Thymus (tissue), 11 donors: ENCODE results near the gene SLC38A10. TPM values are rescaled to one million over a fixed set of nuclear protein-coding genes. Genes with fewer than 3 reads are reported as not detected.

ENCODE experiments used
- DNase-seq, 9 donors: peaks; one replicate each; pipeline ENCODE4 v3.0.0-alpha.2; 2013; ENCODE audit warnings: low spot score in 9 of 9, low read depth in 6 of 9, missing footprints in 1 of 9
- H3K27ac ChIP-seq, 2 donors: one replicate each; pipeline ENCODE4 v1.5.1; 2013; ENCODE audit warnings: control low read depth in 1 of 2, low read depth in 1 of 2, low read length in 1 of 2, mild to moderate bottlenecking in 1 of 2, moderate library complexity in 1 of 2
- H3K27me3 ChIP-seq, 2 donors: one replicate each; pipeline ENCODE4 v1.5.1; 2013; ENCODE audit warnings: low read length in 1 of 2; ENCODE audit not compliant: control insufficient read depth in 2 of 2, insufficient read depth in 1 of 2
- H3K36me3 ChIP-seq, 2 donors: one replicate each; pipeline ENCODE4 v1.5.1; 2013; ENCODE audit warnings: low read length in 1 of 2, mild to moderate bottlenecking in 1 of 2, moderate library complexity in 1 of 2; ENCODE audit not compliant: control insufficient read depth in 2 of 2, insufficient read depth in 2 of 2
- H3K4me1 ChIP-seq, 2 donors: one replicate each; pipeline ENCODE4 v1.5.1; 2013; ENCODE audit warnings: low read length in 2 of 2; ENCODE audit not compliant: control insufficient read depth in 2 of 2, insufficient read depth in 2 of 2
- H3K4me3 ChIP-seq, 2 donors: one replicate each; pipeline ENCODE4 v1.5.1; 2013; ENCODE audit warnings: low read length in 2 of 2, control low read depth in 1 of 2, mild to moderate bottlenecking in 1 of 2
- H3K9me3 ChIP-seq, 2 donors: one replicate each; pipeline ENCODE4 v1.5.1; 2013; ENCODE audit warnings: low read length in 1 of 2, mild to moderate bottlenecking in 1 of 2; ENCODE audit not compliant: control insufficient read depth in 2 of 2, insufficient read depth in 1 of 2
- WGBS: extraction: QIAGEN DNeasy Blood & Tissue Kit; methylation state at CpG from one replicate; pipeline ENCODE4 v1.1.7; 2013; 5-methylcytosine and 5-hydroxymethylcytosine counted together
- polyA plus RNA-seq: library from polyadenylated mRNA; stranded (reverse); fragments of 200-250 nt; gene quantifications from one replicate; pipeline ENCODE4 v1.2.3, GENCODE V29; 2013
- total RNA-seq: library from RNA; stranded (reverse); fragments of 120-200 nt; gene quantifications from one replicate; pipeline ENCODE4 v1.2.4, GENCODE V29; 2013
- donor health status: healthy.

Gene SLC38A10
- total and polyA plus RNA-seq, 2 donors = 21.0 to 63.6 TPM

DNA sequence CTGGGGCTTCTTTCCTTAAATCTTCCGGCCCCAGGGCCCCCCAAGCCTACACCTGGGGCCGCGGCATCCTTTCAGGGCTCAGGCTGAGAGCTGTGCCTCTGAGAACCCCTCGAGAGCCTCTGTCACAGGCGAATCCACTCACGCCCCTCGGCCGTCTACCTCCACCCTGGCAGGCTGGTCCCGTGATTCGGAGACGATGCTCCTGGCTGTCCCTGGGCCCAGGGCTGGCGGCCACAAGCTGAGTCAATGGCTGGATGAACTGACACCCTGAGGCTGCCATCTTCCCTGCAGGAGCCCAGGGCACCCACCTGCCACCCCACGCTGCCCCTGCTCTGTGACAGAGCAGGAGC, 60.6 kb downstream of the SLC38A10 start:
- DNase-seq = no peak

DNA sequence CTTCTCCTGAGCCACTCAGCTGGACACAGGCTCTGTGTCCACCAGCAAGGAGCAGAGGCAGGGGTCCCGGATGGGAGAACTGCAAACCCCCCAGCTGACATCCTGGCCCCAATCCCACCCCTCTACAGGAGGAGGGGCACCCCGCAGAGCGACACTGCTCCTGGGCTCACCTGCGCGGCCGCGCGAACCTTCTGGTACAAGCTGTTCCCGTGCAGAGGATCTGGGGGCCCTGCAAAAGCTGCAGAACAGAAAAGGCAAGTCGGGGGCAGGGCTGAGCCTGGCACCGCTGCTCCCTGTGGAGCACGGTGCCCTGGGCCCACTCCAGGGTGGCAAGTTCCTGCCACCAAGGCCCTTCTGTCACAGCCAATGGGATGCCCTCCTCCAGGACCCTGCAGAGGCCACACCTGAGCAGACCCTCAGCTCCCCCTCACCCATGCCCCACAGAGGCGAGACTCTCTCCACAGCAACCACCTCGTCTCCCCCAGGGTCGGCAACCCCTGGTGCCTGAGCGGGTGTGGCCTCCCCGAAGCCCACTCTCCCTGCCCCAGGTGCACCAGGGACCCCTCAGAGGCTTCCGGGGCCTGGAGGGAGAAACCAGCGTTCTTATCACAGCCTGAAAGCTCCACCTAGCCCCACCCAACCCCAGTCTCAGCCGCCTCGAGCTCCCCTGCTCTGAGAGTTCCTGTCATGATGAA, 61.1 kb downstream of the SLC38A10 start:
- Histone ChIP-seq H3K4me1 (peaks cover 13% of the 10 kb centered on the region in 2 donors), H3K9me3 (peaks cover 0 to 2% of the 10 kb centered on the region in 2 donors), H3K27ac (no peak overlapping the region), H3K4me3 (no peak overlapping the region), H3K27me3 (no peaks in the 10 kb centered on the region), H3K36me3 (peaks cover 54 to 69% of the 10 kb centered on the region in 2 donors)
- 94% methylated on average over 21 of the region's 21 CpGs for WGBS
- DNase-seq = no peak

More for the DNA sequence above, 60.6 kb downstream of the SLC38A10 start:
- peaks cover 0 to 2% of the 10 kb centered on the region in 2 donors for H3K9me3 ChIP-seq
- H3K27ac ChIP-seq = no peak overlapping the region
- H3K4me3 ChIP-seq = no peak overlapping the region
- H3K36me3 ChIP-seq = peaks cover 52 to 64% of the 10 kb centered on the region in 2 donors
- WGBS = 91% methylated on average over 13 of the region's 13 CpGs
- no peaks in the 10 kb centered on the region for H3K27me3 ChIP-seq
- H3K4me1 ChIP-seq = peaks cover 13% of the 10 kb centered on the region in 2 donors

DNA sequence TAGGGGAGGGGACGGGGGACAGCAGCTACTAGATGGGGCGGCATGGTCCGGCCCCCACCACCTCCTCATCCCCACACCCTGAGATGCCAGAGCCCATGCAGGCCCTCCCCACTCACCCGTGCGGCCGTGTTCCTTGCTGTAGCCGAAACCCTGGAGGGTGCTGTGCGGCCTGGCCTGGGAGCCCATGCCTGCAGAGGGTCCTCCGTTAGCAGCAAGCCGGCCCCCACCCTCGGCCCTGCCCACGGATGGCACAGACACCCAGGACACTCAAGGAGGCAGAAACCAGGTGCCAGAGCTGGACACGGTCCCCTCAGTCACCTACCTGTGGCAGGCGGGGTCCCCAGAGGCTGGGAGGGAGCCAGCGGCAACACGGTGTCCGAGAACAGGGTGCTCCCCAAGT, 61.8 kb downstream of the SLC38A10 start:
- 98% methylated on average over 17 of the region's 17 CpGs for WGBS
- no peak overlapping the region for H3K4me3 ChIP-seq
- H3K9me3 ChIP-seq = peaks cover 0 to 2% of the 10 kb centered on the region in 2 donors
- H3K27ac ChIP-seq = no peak overlapping the region
- H3K27me3 ChIP-seq = no peaks in the 10 kb centered on the region
- no peak for DNase-seq
- H3K4me1 ChIP-seq = peaks cover 11 to 13% of the 10 kb centered on the region in 2 donors
- H3K36me3 ChIP-seq = peaks cover 54 to 75% of the 10 kb centered on the region in 2 donors

DNA sequence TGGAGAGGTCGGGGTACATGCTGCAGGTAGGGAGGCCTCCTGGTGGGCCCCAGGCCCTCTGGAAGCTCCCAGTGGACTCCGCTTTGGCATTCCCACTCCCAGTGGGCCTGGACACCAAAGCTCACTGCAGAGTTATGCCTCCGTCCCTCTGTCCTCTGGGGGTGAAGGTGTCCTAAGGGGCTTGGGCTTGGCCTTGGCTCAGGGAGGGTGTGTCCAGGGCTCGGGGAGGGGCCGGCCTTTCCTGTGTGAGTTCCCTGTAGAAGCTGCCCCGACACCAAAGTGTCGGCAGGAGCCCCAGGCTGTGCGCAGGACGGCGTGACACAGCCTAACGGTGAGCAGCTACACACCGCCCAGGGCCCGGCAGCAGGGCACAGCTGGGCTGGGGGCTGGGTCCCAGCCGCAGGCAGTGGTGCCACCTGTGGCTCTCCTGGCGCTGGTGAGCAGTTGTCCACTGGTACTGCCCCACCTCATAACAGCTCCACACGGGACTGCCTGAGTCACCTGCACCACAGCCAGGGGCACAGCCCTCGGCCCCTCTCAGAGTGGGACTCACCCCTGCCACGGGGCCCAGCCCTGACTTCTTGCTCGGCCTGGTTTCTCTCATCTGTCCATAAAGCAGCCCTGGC, 62.4 kb downstream of the SLC38A10 start:
- H3K4me1 ChIP-seq = peaks cover 5 to 8% of the 10 kb centered on the region in 2 donors

DNA sequence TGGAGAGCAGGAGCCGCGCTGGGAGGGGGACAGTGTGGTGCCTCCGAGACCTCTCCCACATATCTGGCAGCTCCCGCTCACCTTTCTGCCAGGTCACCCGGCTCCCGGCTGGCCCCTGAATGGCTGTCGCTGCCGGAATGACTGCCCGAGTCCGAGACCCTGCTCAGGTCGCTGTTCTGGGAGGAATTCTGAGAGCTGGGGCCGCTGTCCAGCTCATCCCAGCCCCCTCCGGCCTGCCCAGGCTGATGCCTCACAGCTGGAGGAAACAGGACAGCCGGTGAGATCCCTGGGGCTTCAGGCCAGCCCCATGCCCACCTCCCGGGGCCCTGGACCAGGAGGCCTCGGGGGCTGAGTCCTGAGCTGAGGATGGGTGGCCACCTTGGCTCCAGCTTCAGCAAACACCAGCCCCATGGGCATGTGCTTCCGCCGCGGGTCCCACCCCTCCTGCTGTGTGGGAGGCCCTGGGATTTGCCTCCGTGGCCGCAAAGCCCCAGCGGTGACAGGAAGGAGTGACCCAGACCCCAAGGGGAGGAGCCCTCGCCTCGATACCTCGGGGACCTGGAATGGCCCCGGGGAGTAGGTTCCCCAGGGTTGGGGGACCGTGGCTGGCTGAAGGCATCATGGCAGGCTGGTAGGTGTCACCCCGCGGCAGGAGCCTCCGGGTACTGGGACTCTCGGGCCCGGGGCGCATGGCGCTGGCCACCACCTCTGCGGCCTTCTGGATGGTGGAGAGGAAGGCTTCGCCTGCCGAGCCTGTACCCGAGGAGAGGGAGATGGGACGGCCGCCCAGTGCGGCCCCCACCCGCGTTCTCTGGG, 63.1 kb downstream of the SLC38A10 start:
- H3K36me3 ChIP-seq = peaks cover 54 to 76% of the 10 kb centered on the region in 2 donors
- WGBS = 97% methylated on average over 43 of the region's 43 CpGs
- H3K4me3 ChIP-seq = no peak overlapping the region
- H3K9me3 ChIP-seq = peaks cover 0 to 2% of the 10 kb centered on the region in 2 donors
- no peak overlapping the region for H3K27ac ChIP-seq
- no peak for DNase-seq
- H3K27me3 ChIP-seq = no peaks in the 10 kb centered on the region
- peaks cover 0 to under 1% of the 10 kb centered on the region in 2 donors for H3K4me1 ChIP-seq

More for the DNA sequence above, 62.4 kb downstream of the SLC38A10 start:
- 97% methylated on average over 19 of the region's 19 CpGs for WGBS
- no peaks in the 10 kb centered on the region for H3K27me3 ChIP-seq
- no peak overlapping the region for H3K27ac ChIP-seq
- DNase-seq = no peak
- H3K36me3 ChIP-seq = peaks cover 54 to 77% of the 10 kb centered on the region in 2 donors
- peaks cover 0 to 2% of the 10 kb centered on the region in 2 donors for H3K9me3 ChIP-seq
- H3K4me3 ChIP-seq = no peak overlapping the region

DNA sequence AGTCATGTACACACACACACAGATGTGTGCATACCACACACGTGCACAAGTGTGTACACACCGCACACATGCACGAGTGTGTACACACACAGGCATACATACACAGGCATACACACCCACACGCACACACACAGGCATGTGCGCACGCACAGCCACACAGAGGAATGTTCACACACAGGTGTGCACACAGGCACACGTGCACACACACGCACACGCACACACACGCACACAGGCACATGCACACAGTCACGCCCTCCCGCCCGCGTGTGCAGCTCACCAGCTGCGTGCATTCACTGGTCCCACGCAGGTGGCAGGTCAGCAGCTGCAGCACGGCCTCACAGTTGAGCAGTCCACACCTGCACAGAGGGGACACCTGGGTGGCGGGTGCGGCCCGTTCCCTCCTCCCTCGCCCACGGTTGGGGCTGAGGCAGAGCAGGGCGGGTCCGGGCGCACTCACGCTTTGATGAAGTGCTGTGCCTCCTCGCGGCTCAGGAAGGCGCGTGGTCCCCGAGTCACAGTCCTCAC, 63.9 kb downstream of the SLC38A10 start:
- Histone ChIP-seq H3K9me3 (peaks cover 0 to 2% of the 10 kb centered on the region in 2 donors), H3K27me3 (no peaks in the 10 kb centered on the region), H3K36me3 (peaks cover 49 to 68% of the 10 kb centered on the region in 2 donors), H3K4me1 (no peaks in the 10 kb centered on the region), H3K4me3 (no peak overlapping the region), H3K27ac (no peak overlapping the region)
- WGBS = 93% methylated on average over 31 of the region's 31 CpGs
- DNase-seq = no peak

DNA sequence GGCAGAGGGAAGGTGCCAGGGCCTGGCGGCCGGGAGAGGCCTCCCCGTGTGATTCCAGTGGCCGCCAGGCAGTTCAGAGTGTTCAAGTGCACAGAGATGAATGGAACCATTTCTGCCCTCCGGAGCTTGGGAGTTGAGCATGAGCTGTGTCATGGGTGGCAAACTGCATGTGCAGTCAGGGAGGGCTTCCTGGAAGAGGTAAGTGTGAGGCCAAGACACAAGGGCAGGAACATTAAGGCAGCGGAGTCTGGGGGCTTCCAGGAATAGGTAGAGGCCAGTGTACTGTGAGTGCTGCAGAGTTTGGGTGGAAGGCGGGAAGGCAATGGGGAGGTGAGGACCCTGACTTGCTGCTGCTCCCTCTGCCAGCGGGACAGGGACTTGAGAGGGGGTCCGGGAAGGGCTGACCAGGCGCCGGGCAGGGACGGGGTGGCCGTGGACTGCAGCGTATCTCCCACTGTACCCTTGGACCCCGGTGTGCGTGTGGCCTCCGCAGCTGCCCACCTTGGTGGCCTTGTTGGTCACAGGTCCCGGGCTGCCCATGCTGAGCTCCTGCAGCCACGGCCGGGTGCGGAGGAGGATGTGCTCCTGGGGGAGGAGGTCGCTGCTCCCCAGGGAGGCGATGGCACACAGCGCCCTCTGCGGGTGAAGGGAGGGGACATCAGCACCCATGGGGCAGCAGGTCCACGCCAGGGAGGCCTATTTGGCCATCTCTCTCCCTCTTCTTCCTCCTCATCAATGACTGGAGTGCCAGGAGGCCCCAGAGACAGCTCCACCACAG, 64.9 kb downstream of the SLC38A10 start:
- WGBS = 98% methylated on average over 26 of the region's 26 CpGs
- no peak for DNase-seq
- H3K4me3 ChIP-seq = no peak overlapping the region
- peaks cover 0 to 2% of the 10 kb centered on the region in 2 donors for H3K9me3 ChIP-seq
- H3K27ac ChIP-seq = no peak overlapping the region
- peaks cover 46 to 59% of the 10 kb centered on the region in 2 donors for H3K36me3 ChIP-seq
- no peaks in the 10 kb centered on the region for H3K4me1 ChIP-seq
- no peaks in the 10 kb centered on the region for H3K27me3 ChIP-seq

DNA sequence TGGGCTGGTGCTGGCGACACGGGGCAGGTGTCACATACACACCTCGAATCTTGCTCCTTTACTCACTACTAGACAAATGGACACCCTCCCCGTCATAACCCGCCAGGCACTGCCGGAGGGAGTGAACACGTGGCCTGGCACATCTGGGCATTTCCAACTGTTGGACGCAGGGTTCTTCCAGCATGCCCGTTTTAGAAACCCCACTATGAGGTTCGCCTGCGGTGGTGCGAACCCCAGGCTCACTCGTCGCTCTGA, 65.5 kb downstream of the SLC38A10 start:
- Histone ChIP-seq H3K27ac (no peak overlapping the region), H3K4me1 (no peaks in the 10 kb centered on the region), H3K9me3 (peaks cover 0 to 2% of the 10 kb centered on the region in 2 donors), H3K27me3 (no peaks in the 10 kb centered on the region), H3K36me3 (peaks cover 44 to 58% of the 10 kb centered on the region in 2 donors), H3K4me3 (no peak overlapping the region)
- WGBS = 98% methylated on average over 14 of the region's 14 CpGs
- no peak for DNase-seq
